ENCODE results near the gene ALG14.

Gene ALG14

GRCh38 chr1:94927405-94928175 lies 145.2 kb downstream of the ALG14 start:
- H3K4me1 ChIP-seq (ENCODE audit: control insufficient read depth, low read length) = peaks cover 6% of the 10 kb centered on the region
- no peaks in the 10 kb centered on the region for H3K36me3 ChIP-seq (ENCODE audit: control insufficient read depth, low read length)
- no peak for TF ChIP-seq CTCF (IDR thresholded peaks at IDR 0.05; ENCODE audit: low read depth, low read length, poor library complexity, severe bottlenecking)
- no peak for TF ChIP-seq EZH2phosphoT487 (IDR thresholded peaks at IDR 0.05; ENCODE audit: borderline replicate concordance, low read length)
- no peaks in the 10 kb centered on the region for H3K9me2 ChIP-seq (replicated peaks; ENCODE audit: control insufficient read depth, low read length)
- H3K4me3 ChIP-seq (ENCODE audit: low read length) = no peak overlapping the region
- no peaks in the 10 kb centered on the region for H3K79me2 ChIP-seq (ENCODE audit: control insufficient read depth, low read length)
- no peaks in the 10 kb centered on the region for H3K9me3 ChIP-seq (ENCODE audit: control insufficient read depth, insufficient read depth, low read length)
- H3K4me2 ChIP-seq (ENCODE audit: low read length) = no peak overlapping the region
- H3F3A ChIP-seq (ENCODE audit: control insufficient read depth, insufficient read depth) = no peaks in the 10 kb centered on the region
- H3K27me3 ChIP-seq (ENCODE audit: control insufficient read depth, low read length) = peaks cover 6% of the 10 kb centered on the region; the same call in 1 of the 2 replicates
- H4K20me1 ChIP-seq (ENCODE audit: control insufficient read depth, insufficient read depth, low read depth, low read length) = no peaks in the 10 kb centered on the region
- no peak overlapping the region for H3K27ac ChIP-seq (ENCODE audit: low read depth, low read length)

- Histone ChIP-seq H3K4me3 (ENCODE audit: low read length) (no peak within 1 kb of the TSS), H3K36me3 (ENCODE audit: control insufficient read depth, low read length) (no peaks in the 10 kb centered on the region), H4K20me1 (ENCODE audit: control insufficient read depth, insufficient read depth, low read depth, low read length) (no peaks in the 10 kb centered on the region), H3F3A (ENCODE audit: control insufficient read depth, insufficient read depth) (no peaks in the 10 kb centered on the region), H3K79me2 (ENCODE audit: control insufficient read depth, low read length) (no peaks in the 10 kb centered on the region), H3K9me3 (ENCODE audit: control insufficient read depth, insufficient read depth, low read length) (no peaks in the 10 kb centered on the region), H3K4me2 (ENCODE audit: low read length) (no peak within 1 kb of the TSS), H3K4me1 (ENCODE audit: control insufficient read depth, low read length) (peaks cover 6% of the 10 kb centered on the region), H3K27me3 (ENCODE audit: control insufficient read depth, low read length) (peaks cover 6% of the 10 kb centered on the region; the same call in 1 of the 2 replicates), H3K27ac (ENCODE audit: low read depth, low read length) (no peak within 1 kb of the TSS), H3K9me2 (replicated peaks; ENCODE audit: control insufficient read depth, low read length) (no peaks in the 10 kb centered on the region)
- no peak for TF ChIP-seq CTCF (IDR thresholded peaks at IDR 0.05; ENCODE audit: low read depth, low read length, poor library complexity, severe bottlenecking)
Measured at GRCh38 chr1:94926915-94927404, 145.8 kb downstream of the ALG14 start, which contains the start of gene CNN3. TSS of gene CNN3 (minus strand) at chr1:94927110. CDS start at chr1:94926894, 216 bp downstream.

GRCh38 chr1:94926126-94926914 lies 146.4 kb downstream of the ALG14 start:
- no peak overlapping the region for H3K4me2 ChIP-seq (ENCODE audit: low read length)
- no peaks in the 10 kb centered on the region for H3F3A ChIP-seq (ENCODE audit: control insufficient read depth, insufficient read depth)
- peaks cover 6% of the 10 kb centered on the region; the same call in 1 of the 2 replicates for H3K27me3 ChIP-seq (ENCODE audit: control insufficient read depth, low read length)
- H3K4me1 ChIP-seq (ENCODE audit: control insufficient read depth, low read length) = peaks cover 6% of the 10 kb centered on the region
- no peaks in the 10 kb centered on the region for H3K79me2 ChIP-seq (ENCODE audit: control insufficient read depth, low read length)
- H3K36me3 ChIP-seq (ENCODE audit: control insufficient read depth, low read length) = no peaks in the 10 kb centered on the region
- H3K9me2 ChIP-seq (replicated peaks; ENCODE audit: control insufficient read depth, low read length) = no peaks in the 10 kb centered on the region
- no peaks in the 10 kb centered on the region for H3K9me3 ChIP-seq (ENCODE audit: control insufficient read depth, insufficient read depth, low read length)
- no peak for TF ChIP-seq EZH2phosphoT487 (IDR thresholded peaks at IDR 0.05; ENCODE audit: borderline replicate concordance, low read length)
- TF ChIP-seq CTCF (IDR thresholded peaks at IDR 0.05; ENCODE audit: low read depth, low read length, poor library complexity, severe bottlenecking) = no peak
- no peak overlapping the region for H3K27ac ChIP-seq (ENCODE audit: low read depth, low read length)
- H3K4me3 ChIP-seq (ENCODE audit: low read length) = no peak overlapping the region
- H4K20me1 ChIP-seq (ENCODE audit: control insufficient read depth, insufficient read depth, low read depth, low read length) = no peaks in the 10 kb centered on the region

Data from DOHH2 (cell line).